K562 (cell line): ENCODE data around the gene MLXIPL. TPM values are rescaled to one million over a fixed set of nuclear protein-coding genes. Genes with fewer than 3 reads are reported as not detected.

ENCODE experiments used
- BCOR ChIP-seq: fragments of 450-650 bp; IDR thresholded peaks from 2 replicates; pipeline ENCODE4 v1.6.1; 2016
- BRF1 ChIP-seq: IDR thresholded peaks from 3 replicates; pipeline ENCODE4 v1.6.1; 2011; ENCODE audit warnings: borderline replicate concordance, mild to moderate bottlenecking; ENCODE audit not compliant: insufficient read length; ENCODE audit errors: extremely low read depth
- CHCHD3 ChIP-seq: fragments of 250-450 bp; sonication (Bioruptor Pico); IDR thresholded peaks from 2 replicates; pipeline ENCODE4 v2.1.2; 2022; ENCODE audit warnings: mild to moderate bottlenecking
- DPF2 ChIP-seq: fragments of 450-650 bp; IDR thresholded peaks from 2 replicates; pipeline ENCODE4 v1.6.1; 2016
- HCFC1 ChIP-seq: IDR thresholded peaks from 2 replicates; pipeline ENCODE4 v1.6.1; 2012; ENCODE audit warnings: low read depth, low read length, improper control_type of control experiment
- RB1 ChIP-seq: fragments of 450-650 bp; IDR thresholded peaks from 2 replicates; pipeline ENCODE4 v1.6.1; 2017; ENCODE audit warnings: low read depth, mild to moderate bottlenecking
- SP1 ChIP-seq: sonication (generic); formaldehyde crosslinking; IDR thresholded peaks from 2 replicates; pipeline ENCODE4 v1.8.1; 2022; ENCODE audit warnings: mild to moderate bottlenecking, missing genetic modification reagents
- SRSF9 ChIP-seq: fragments of 200-400 bp; formaldehyde crosslinking; IDR thresholded peaks from 2 replicates; pipeline ENCODE4 v1.6.1; 2017; ENCODE audit warnings: low read depth, low read length, borderline replicate concordance
- TRIM24 ChIP-seq, 2 experiments: fragments of 450-650 bp; IDR thresholded peaks; 2 replicates each; pipeline ENCODE4 v1.6.1; 2016
- ZBTB7A ChIP-seq: IDR thresholded peaks from 2 replicates; pipeline ENCODE4 v1.6.1; 2011; ENCODE audit warnings: low read depth, mild to moderate bottlenecking, low read length, moderate library complexity, borderline replicate concordance; ENCODE audit not compliant: control insufficient read depth
- ZNF324 ChIP-seq: fragments of 250-450 bp; sonication (Bioruptor Pico); IDR thresholded peaks from 2 replicates; pipeline ENCODE4 v1.4.0; 2020; ENCODE audit warnings: mild to moderate bottlenecking
- ZNF57 ChIP-seq: fragments of 450-650 bp; formaldehyde crosslinking; IDR thresholded peaks from 2 replicates; pipeline ENCODE4 v1.4.0; 2020; ENCODE audit warnings: mild to moderate bottlenecking, moderate library complexity
- polyA plus RNA-seq, 8 experiments: library from polyadenylated mRNA; depleted of rRNA in 4 of 8; stranded (reverse) in 5 of 8; unstranded in 3 of 8; fragments of >200 nt; fragmentation: Nextera tagmentation in 2 of 8; fragmentation: Illumina TruSeq in 1 of 8; extraction: Ambion mirVana in 2 of 8; extraction: Trizol in 1 of 8; gene quantifications; 2 replicates each; pipeline versions ENCODE4 v1.2.1 to v1.2.3, GENCODE V29; 2011 to 2014; ENCODE audit warnings: inconsistent platforms in 1 of 8, missing spikeins in 1 of 8
- total RNA-seq, 7 experiments: library from RNA; depleted of rRNA in 6 of 7; stranded (reverse); fragments of >200 nt in 6 of 7; fragmentation: Illumina TruSeq in 2 of 7; extraction: Trizol in 2 of 7; gene quantifications; 2 replicates each; pipeline versions ENCODE4 v1.2.1 to v1.2.3, GENCODE V29; 2011 to 2021; ENCODE audit warnings: low replicate concordance in 1 of 7
- TF ChIP-seq, protein P1 (sequence below): fragments of 450-650 bp; IDR thresholded peaks from 2 replicates; pipeline ENCODE4 v1.6.1; 2016; ENCODE audit warnings: mild to moderate bottlenecking, moderate library complexity
- TF ChIP-seq, protein P2 (sequence below): conservative IDR thresholded peaks from 2 replicates; pipeline ENCODE4 v1.6.1; 2011; ENCODE audit warnings: low read depth, mild to moderate bottlenecking, low read length; ENCODE audit not compliant: control insufficient read depth

MLXIPL gene
- total and polyA plus RNA-seq, 9 of the 15 experiments (the other 6 are each of a cell fraction or from before 2014, with no cell fraction given) = 0.11 to 18.4 (median 1.4) TPM

DNA sequence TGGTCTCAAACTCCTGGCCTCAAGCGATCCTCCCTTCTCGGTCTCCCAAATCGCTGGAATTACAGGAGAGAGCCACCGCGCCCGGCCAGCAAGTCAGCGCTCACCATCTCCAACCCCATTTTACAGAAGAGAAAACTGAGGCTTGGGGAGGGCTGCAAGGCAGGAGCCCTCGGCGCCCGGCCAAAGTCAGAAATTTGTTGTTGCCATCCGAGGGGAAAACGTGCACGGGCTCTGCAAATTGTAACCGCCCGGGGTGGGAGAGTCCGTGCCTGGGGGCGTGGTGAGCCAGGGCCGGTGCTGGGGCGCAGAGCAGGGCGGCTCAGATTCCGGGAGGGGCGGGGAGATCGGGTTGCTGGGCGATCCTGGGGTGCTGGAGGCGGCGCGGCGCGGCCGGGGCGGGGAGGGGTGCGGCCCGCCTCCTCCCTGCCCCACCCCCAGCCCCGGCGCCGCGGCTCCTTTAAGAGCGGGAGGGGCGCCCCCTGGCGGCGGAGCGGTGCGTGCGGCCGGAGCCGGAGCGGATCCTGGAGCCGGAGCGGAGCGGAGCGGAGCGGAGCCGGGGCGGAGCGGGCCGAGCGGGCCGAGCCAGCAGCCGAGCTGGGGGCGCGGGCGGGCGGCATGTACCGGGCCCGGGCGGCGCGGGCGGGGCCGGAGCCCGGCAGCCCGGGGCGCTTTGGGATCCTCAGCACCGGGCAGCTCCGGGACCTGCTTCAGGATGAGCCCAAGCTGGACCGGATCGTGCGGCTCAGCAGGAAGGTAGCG, 43.2 kb upstream of the MLXIPL start, which contains the start of gene VPS37D (continued):
- TF ChIP-seq, protein P1, sequence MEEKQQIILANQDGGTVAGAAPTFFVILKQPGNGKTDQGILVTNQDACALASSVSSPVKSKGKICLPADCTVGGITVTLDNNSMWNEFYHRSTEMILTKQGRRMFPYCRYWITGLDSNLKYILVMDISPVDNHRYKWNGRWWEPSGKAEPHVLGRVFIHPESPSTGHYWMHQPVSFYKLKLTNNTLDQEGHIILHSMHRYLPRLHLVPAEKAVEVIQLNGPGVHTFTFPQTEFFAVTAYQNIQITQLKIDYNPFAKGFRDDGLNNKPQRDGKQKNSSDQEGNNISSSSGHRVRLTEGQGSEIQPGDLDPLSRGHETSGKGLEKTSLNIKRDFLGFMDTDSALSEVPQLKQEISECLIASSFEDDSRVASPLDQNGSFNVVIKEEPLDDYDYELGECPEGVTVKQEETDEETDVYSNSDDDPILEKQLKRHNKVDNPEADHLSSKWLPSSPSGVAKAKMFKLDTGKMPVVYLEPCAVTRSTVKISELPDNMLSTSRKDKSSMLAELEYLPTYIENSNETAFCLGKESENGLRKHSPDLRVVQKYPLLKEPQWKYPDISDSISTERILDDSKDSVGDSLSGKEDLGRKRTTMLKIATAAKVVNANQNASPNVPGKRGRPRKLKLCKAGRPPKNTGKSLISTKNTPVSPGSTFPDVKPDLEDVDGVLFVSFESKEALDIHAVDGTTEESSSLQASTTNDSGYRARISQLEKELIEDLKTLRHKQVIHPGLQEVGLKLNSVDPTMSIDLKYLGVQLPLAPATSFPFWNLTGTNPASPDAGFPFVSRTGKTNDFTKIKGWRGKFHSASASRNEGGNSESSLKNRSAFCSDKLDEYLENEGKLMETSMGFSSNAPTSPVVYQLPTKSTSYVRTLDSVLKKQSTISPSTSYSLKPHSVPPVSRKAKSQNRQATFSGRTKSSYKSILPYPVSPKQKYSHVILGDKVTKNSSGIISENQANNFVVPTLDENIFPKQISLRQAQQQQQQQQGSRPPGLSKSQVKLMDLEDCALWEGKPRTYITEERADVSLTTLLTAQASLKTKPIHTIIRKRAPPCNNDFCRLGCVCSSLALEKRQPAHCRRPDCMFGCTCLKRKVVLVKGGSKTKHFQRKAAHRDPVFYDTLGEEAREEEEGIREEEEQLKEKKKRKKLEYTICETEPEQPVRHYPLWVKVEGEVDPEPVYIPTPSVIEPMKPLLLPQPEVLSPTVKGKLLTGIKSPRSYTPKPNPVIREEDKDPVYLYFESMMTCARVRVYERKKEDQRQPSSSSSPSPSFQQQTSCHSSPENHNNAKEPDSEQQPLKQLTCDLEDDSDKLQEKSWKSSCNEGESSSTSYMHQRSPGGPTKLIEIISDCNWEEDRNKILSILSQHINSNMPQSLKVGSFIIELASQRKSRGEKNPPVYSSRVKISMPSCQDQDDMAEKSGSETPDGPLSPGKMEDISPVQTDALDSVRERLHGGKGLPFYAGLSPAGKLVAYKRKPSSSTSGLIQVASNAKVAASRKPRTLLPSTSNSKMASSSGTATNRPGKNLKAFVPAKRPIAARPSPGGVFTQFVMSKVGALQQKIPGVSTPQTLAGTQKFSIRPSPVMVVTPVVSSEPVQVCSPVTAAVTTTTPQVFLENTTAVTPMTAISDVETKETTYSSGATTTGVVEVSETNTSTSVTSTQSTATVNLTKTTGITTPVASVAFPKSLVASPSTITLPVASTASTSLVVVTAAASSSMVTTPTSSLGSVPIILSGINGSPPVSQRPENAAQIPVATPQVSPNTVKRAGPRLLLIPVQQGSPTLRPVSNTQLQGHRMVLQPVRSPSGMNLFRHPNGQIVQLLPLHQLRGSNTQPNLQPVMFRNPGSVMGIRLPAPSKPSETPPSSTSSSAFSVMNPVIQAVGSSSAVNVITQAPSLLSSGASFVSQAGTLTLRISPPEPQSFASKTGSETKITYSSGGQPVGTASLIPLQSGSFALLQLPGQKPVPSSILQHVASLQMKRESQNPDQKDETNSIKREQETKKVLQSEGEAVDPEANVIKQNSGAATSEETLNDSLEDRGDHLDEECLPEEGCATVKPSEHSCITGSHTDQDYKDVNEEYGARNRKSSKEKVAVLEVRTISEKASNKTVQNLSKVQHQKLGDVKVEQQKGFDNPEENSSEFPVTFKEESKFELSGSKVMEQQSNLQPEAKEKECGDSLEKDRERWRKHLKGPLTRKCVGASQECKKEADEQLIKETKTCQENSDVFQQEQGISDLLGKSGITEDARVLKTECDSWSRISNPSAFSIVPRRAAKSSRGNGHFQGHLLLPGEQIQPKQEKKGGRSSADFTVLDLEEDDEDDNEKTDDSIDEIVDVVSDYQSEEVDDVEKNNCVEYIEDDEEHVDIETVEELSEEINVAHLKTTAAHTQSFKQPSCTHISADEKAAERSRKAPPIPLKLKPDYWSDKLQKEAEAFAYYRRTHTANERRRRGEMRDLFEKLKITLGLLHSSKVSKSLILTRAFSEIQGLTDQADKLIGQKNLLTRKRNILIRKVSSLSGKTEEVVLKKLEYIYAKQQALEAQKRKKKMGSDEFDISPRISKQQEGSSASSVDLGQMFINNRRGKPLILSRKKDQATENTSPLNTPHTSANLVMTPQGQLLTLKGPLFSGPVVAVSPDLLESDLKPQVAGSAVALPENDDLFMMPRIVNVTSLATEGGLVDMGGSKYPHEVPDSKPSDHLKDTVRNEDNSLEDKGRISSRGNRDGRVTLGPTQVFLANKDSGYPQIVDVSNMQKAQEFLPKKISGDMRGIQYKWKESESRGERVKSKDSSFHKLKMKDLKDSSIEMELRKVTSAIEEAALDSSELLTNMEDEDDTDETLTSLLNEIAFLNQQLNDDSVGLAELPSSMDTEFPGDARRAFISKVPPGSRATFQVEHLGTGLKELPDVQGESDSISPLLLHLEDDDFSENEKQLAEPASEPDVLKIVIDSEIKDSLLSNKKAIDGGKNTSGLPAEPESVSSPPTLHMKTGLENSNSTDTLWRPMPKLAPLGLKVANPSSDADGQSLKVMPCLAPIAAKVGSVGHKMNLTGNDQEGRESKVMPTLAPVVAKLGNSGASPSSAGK = no peak
- peak; percentile 65 for TF ChIP-seq HCFC1
- no peak for TF ChIP-seq ZNF57 (CRISPR knock-in tag)
- TF ChIP-seq, protein P2, sequence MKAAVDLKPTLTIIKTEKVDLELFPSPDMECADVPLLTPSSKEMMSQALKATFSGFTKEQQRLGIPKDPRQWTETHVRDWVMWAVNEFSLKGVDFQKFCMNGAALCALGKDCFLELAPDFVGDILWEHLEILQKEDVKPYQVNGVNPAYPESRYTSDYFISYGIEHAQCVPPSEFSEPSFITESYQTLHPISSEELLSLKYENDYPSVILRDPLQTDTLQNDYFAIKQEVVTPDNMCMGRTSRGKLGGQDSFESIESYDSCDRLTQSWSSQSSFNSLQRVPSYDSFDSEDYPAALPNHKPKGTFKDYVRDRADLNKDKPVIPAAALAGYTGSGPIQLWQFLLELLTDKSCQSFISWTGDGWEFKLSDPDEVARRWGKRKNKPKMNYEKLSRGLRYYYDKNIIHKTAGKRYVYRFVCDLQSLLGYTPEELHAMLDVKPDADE = no peak; the same call in 1 of the 2 replicates
- no peak for TF ChIP-seq SRSF9
- TF ChIP-seq BRF1 = no peak
- TF ChIP-seq CHCHD3 = no peak
- TF ChIP-seq RB1 = peak; percentile 98
- TF ChIP-seq SP1 (CRISPR knock-in tag) = peak; percentile 64; the same call in 1 of the 2 replicates
- TF ChIP-seq DPF2 = peak; percentile 76; the same call in 1 of the 2 replicates
- TF ChIP-seq BCOR = peak; percentile 100
- peak in 1 of 2 experiments; percentile 36; a peak in 1 of 4 replicates for TF ChIP-seq TRIM24 (IDR thresholded peaks at IDR 0.05)
- peak; percentile 81; the same call in 1 of the 2 replicates for TF ChIP-seq ZBTB7A
- TF ChIP-seq ZNF324 (CRISPR knock-in tag) = no peak
